MM.1S (cell line): ENCODE measurements around the gene ENO3.

ENCODE experiments used
- DNase-seq: peaks from one replicate; pipeline ENCODE4 v3.0.0-alpha.2; 2015
- H2AFZ ChIP-seq: fragments of 300-600 bp; sonication (generic); 2 replicates; pipeline ENCODE4 v1.6.0; 2016; ENCODE audit warnings: antibody characterized with exemption, low read length
- H3F3A ChIP-seq: fragments of 300-600 bp; sonication (generic); 2 replicates; pipeline ENCODE4 v1.6.1; 2016; ENCODE audit warnings: mild to moderate bottlenecking, antibody characterized with exemption, low read length, moderate library complexity, mixed read lengths; ENCODE audit not compliant: insufficient read depth
- H3K27ac ChIP-seq: fragments of 300-600 bp; sonication (generic); 2 replicates; pipeline ENCODE4 v1.5.1; 2016; ENCODE audit warnings: mild to moderate bottlenecking, low read length
- H3K27me3 ChIP-seq: fragments of 300-600 bp; sonication (generic); replicated peaks from 2 replicates; pipeline ENCODE4 v1.6.0; 2016; ENCODE audit warnings: low read length; ENCODE audit not compliant: insufficient read depth
- H3K36me3 ChIP-seq: fragments of 300-600 bp; sonication (generic); replicated peaks from 2 replicates; pipeline ENCODE4 v1.6.1; 2016; ENCODE audit warnings: mild to moderate bottlenecking, low read length, mixed read lengths; ENCODE audit not compliant: insufficient read depth
- H3K4me1 ChIP-seq: fragments of 300-600 bp; sonication (generic); 2 replicates; pipeline ENCODE4 v1.6.1; 2016; ENCODE audit warnings: low read length, mixed read lengths
- H3K4me2 ChIP-seq: fragments of 300-600 bp; sonication (generic); 2 replicates; pipeline ENCODE4 v1.6.0; 2016; ENCODE audit warnings: low read depth, low read length
- H3K4me3 ChIP-seq: fragments of 300-600 bp; sonication (generic); 2 replicates; pipeline ENCODE4 v1.5.1; 2016; ENCODE audit warnings: low read length, mixed read lengths
- H3K79me2 ChIP-seq: fragments of 300-600 bp; sonication (generic); 2 replicates; pipeline ENCODE4 v1.6.1; 2016; ENCODE audit warnings: mixed run types, low read length, mixed read lengths
- H3K9ac ChIP-seq: fragments of 300-600 bp; sonication (generic); 2 replicates; pipeline ENCODE4 v1.6.1; 2016; ENCODE audit warnings: low read length, mixed read lengths
- H3K9me2 ChIP-seq: fragments of 300-600 bp; sonication (generic); replicated peaks from 2 replicates; pipeline ENCODE4 v1.6.1; 2016; ENCODE audit warnings: mild to moderate bottlenecking, low read length, mixed read lengths; ENCODE audit not compliant: insufficient read depth
- H3K9me3 ChIP-seq: fragments of 300-600 bp; sonication (generic); replicated peaks from 2 replicates; pipeline ENCODE4 v1.6.1; 2016; ENCODE audit warnings: mild to moderate bottlenecking, low read length, mixed read lengths; ENCODE audit not compliant: insufficient read depth
- H4K20me1 ChIP-seq: fragments of 300-600 bp; sonication (generic); 2 replicates; pipeline ENCODE4 v1.6.1; 2016; ENCODE audit warnings: mild to moderate bottlenecking, low read length, moderate library complexity, mixed read lengths; ENCODE audit not compliant: insufficient read depth
- EZH2 ChIP-seq: fragments of 300-600 bp; sonication (generic); optimal IDR thresholded peaks from 2 replicates; pipeline ENCODE3; 2017; ENCODE audit warnings: low read depth, mild to moderate bottlenecking, antibody characterized with exemption, low read length, mixed read lengths
- EZH2phosphoT487 ChIP-seq: fragments of 300-600 bp; sonication (generic); IDR thresholded peaks from 2 replicates; pipeline ENCODE4 v1.6.1; 2018; ENCODE audit warnings: antibody characterized with exemption, low read length
- TF ChIP-seq, protein P1 (sequence below): fragments of 300-600 bp; sonication (generic); IDR thresholded peaks from 2 replicates; pipeline ENCODE4 v1.5.1; 2016; ENCODE audit warnings: antibody characterized with exemption, low read length, mixed read lengths

ENO3 gene

DNA sequence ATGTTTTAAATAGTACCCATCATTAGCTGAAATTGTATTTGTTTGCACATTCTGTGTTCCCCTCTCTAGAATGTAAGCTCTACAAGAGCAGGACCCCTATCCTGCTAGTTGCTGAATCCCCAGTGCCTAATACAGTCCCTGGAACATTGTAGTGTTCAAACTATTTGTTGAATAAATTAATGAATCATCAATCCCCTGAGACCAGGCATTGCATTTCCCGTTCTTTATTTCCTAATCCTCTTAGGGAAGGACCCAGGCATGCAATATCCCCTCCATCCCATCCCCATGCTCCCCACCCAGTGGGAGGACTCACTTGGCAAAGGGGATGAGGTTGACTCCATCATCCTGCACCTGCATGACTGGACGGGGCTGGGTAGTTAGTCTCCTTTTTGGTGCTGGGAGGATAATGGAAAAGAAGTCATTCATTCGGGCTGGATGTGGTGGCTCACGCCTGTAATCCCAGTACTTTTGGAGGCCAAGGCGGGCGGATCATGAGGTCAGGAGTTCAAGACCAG lies 43.2 kb downstream of the ENO3 start:
- Histone ChIP-seq H3K4me2 (no peak overlapping the region), H2AFZ (no peak overlapping the region), H3K4me1 (peaks cover 16% of the 10 kb centered on the region), H3K79me2 (peaks cover 12% of the 10 kb centered on the region), H3K4me3 (no peak overlapping the region), H3K36me3 (no peaks in the 10 kb centered on the region), H3F3A (peaks cover 10% of the 10 kb centered on the region; the same call in 1 of the 2 replicates), H3K9ac (no peak overlapping the region), H3K9me2 (no peaks in the 10 kb centered on the region), H3K27me3 (no peaks in the 10 kb centered on the region; the same call in 1 of the 2 replicates), H4K20me1 (no peaks in the 10 kb centered on the region), H3K9me3 (no peaks in the 10 kb centered on the region), H3K27ac (no peak overlapping the region)
- TF ChIP-seq EZH2 (no peak), EZH2phosphoT487 (no peak)
- TF ChIP-seq, protein P1, sequence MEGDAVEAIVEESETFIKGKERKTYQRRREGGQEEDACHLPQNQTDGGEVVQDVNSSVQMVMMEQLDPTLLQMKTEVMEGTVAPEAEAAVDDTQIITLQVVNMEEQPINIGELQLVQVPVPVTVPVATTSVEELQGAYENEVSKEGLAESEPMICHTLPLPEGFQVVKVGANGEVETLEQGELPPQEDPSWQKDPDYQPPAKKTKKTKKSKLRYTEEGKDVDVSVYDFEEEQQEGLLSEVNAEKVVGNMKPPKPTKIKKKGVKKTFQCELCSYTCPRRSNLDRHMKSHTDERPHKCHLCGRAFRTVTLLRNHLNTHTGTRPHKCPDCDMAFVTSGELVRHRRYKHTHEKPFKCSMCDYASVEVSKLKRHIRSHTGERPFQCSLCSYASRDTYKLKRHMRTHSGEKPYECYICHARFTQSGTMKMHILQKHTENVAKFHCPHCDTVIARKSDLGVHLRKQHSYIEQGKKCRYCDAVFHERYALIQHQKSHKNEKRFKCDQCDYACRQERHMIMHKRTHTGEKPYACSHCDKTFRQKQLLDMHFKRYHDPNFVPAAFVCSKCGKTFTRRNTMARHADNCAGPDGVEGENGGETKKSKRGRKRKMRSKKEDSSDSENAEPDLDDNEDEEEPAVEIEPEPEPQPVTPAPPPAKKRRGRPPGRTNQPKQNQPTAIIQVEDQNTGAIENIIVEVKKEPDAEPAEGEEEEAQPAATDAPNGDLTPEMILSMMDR: no peak
- no peak for DNase-seq

DNA sequence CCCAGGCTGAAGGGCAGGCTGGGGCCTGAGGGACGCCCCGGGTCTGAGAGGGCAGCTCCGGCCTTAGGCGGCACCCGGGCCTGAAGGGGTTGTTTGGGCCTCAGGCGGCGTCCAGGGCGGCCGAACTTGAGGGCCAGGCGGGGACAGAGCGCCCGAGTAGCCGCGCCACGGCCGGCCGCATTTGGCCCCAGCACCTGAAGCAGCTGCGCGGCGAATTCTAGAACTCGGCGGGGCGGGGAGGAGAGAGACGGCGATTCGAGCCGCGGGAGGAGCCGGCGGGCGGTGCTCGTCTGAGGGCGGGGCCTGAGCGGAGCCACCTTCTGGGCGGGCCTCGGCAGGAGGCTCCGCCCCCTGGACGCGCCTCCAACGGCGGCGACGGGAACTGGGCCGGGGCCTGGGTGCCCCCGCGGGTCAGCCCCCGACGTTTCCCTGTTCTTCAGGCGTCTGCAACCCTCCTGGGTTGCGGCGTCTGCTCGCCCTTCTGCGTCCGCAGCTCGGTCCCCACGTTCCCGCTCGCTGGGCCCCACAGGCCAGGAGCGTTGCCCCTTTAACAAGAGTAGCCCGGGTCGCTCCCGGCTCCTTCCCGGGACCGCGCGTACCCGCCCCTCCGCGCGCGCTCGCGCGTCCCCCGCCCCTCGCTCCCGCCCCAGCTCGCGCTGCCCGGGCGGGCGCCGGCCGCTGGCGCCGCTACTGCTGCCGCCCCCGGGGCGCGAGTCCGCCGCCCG lies 46.5 kb downstream of the ENO3 start, which contains the start of the genes INCA1 and KIF1C:
Gene INCA1, minus strand, starts transcription at position 221 of the 725 bp plus-strand sequence. CDS start 3,085 bp downstream, outside the sequence.
Gene KIF1C, plus strand, starts transcription at position 649 of the 725 bp plus-strand sequence. CDS start 2,297 bp downstream, outside the sequence.
- Histone ChIP-seq H3K79me2 (peaks cover 15% of the 10 kb centered on the region), H2AFZ (peak within 1 kb of the TSS; percentile 94), H4K20me1 (no peaks in the 10 kb centered on the region), H3K9ac (peak within 1 kb of the TSS; percentile 73), H3K27me3 (no peaks in the 10 kb centered on the region; the same call in 1 of the 2 replicates), H3K4me1 (peaks cover 18% of the 10 kb centered on the region), H3K4me3 (peak within 1 kb of the TSS; percentile 95), H3K27ac (peak within 1 kb of the TSS; percentile 60; the same call in 1 of the 2 replicates), H3F3A (peaks cover 5% of the 10 kb centered on the region; the same call in 1 of the 2 replicates), H3K36me3 (no peaks in the 10 kb centered on the region), H3K9me2 (no peaks in the 10 kb centered on the region), H3K9me3 (no peaks in the 10 kb centered on the region), H3K4me2 (peak within 1 kb of the TSS; percentile 99)
- peak; percentile 93 for DNase-seq
- no peak for TF ChIP-seq EZH2phosphoT487
- TF ChIP-seq, protein P1: no peak
- TF ChIP-seq EZH2: no peak

DNA sequence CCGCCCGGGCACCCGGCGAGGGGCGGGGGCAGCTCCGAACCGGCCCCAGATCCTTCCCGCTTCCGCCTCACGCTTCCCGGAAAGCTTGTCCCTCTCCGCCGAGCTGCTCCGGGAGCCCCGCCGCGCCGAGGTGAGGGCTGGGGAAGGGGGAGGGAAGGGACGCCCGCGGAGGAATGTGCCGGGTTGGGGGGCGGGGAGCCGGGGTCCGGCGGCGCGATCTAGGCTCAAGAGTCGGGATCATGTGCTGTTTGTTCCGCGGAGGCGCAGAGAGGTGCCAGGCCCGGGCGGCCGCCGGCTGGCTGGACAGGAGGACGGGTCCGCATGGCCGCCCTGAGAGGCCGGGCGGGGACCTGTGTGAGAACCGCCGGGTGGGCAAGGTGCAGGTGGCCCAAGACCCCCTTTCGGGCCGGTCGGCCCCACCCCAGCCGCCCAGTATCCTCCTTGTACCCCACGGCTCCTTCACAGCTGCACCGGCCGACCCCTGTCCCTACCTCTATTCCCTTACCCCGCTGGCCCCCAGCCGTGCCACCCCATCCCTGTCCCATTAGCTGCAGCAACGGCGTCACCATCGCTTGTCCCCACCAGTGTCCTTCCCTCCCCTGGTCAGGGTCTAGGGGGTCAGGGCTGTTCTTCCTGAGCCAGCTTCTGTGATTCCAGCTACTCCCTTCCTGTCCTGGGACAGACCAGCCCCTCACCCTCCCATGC lies 47.3 kb downstream of the ENO3 start:
- Histone ChIP-seq H3K27ac (no peak overlapping the region), H2AFZ (peak overlapping the region; percentile 93), H3K9me3 (no peaks in the 10 kb centered on the region)

More for the DNA sequence above, 47.3 kb downstream of the ENO3 start:
- Histone ChIP-seq H3K79me2 (peaks cover 15% of the 10 kb centered on the region), H3K36me3 (no peaks in the 10 kb centered on the region), H4K20me1 (no peaks in the 10 kb centered on the region), H3K9me2 (no peaks in the 10 kb centered on the region), H3F3A (peaks cover 5% of the 10 kb centered on the region; the same call in 1 of the 2 replicates), H3K4me3 (peak overlapping the region; percentile 95), H3K4me2 (peak overlapping the region; percentile 99), H3K27me3 (no peaks in the 10 kb centered on the region; the same call in 1 of the 2 replicates), H3K4me1 (peaks cover 18% of the 10 kb centered on the region), H3K9ac (peak overlapping the region; percentile 72)
- no peak for DNase-seq
- TF ChIP-seq EZH2phosphoT487: no peak
- TF ChIP-seq EZH2: no peak
- TF ChIP-seq, protein P1: no peak
